ENCODE data around the gene PLD1.
"Not testable (repeated sequence)": the region's sequence is repeated elsewhere in the genome, so short reads cannot be mapped to it uniquely, and the experiment has no call there.

The PLD1 gene

DNA sequence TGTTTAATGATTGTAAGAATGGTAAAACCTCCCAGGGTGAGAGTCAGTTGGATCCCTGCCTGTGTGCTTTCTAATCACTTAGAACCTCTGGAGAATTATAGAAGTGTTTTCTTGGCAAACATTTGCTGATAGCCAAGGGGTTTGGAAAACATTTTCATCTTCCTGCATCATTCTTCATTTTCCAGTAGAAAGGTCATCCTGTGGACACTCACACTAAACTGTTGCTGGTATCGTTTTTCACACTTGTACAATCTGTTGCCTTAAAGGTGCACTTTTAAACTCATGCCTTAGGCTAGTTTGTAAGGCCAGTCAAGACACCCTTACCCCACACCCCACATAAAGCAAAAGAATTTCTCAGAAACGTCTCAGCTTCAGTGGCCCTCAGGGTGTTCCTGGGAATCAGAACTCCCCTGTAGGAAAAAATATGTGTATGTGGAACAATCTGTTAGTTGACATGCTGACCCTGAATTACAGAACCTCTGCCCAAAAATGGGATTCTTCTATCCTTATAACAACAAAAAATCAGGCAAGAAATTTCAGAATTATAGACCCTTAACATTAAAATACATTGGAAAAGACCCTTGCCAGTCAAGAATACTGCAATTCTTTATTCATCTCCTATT, 5.8 kb upstream of the PLD1 start:
- DNase-seq (ENCODE audit: low spot score) = no peak

GRCh38 chr3:171814662-171815061, 4.4 kb upstream of the PLD1 start:
- not testable (repeated sequence) for DNase-seq (ENCODE audit: low spot score)

DNA sequence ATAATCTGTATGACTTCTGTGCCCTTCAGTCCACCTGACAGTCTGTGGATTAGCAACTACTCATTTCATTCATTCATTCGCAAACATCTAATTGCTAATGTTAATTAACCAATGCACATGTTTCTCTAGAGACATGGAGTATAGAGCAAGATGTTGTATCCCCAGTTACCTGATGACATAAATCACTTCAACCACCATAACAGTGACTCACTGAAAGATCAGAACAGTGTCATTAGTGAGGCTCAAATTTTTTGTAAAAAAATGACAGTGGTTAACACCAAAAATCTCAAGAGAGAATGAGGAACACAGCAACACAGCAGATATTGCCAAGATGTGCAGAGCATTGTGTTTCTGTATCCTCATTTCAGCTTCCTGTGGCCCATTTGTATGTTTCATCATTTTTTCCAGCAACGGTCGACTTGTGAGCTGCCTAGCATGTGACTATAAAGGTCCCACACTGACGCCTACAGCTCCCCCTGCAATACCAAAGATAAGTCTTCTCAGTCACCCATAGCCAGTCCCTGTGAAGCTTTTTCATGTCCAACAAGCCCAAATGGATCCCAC, 3.7 kb upstream of the PLD1 start:
- no peak for DNase-seq (ENCODE audit: low spot score)

DNA sequence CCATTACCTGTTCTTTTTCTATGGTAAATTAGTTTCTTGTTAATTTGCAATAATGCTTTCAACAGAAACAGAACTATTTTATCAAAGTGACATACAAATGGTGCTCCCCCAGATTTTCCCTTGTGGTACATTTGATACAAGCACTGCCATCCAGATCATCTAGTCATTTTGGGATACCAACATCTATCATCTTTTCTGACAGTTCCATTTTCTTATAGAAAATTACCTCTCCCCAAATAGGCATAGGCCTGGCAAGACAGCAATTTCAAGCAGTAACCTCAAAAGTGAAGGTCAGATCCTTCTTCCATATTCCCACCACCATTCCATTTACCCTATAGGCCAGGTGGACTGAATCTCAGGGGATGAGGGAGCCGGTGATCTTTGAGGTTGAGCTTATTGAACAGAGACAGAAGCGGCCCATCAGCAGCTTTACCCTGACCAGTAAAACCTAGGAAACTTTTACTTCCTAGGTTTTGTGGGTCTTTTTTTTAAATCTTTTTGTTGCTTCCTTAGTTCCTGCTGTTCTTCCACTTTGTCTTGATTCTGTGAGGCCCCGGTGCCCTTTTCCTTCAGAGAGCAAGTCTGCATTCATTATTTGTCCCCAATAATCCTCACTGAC, 3.1 kb upstream of the PLD1 start:
- DNase-seq (ENCODE audit: low spot score) = no peak

GRCh38 chr3:171812811-171813210, 2.5 kb upstream of the PLD1 start:
- DNase-seq (ENCODE audit: low spot score) = no peak

DNA sequence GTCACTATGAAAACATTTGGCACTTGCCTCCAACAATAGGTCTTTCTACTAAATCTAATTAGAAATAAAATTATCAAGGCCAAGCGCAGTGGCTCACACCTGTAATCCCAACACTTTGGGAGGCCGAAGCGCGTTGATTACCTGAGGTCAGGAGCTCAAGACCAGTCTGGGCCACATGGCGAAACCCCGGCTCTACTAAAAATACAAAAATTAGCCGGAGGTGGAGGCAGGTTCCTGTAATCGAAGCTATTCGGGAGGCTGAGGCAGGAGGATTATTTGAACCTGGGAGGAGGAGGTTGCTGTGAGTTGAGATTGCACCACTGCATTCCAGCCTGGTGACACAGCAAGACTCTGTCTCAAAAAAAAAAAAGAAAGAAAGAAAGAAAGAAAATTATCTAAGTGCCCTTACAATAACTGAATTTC, 1.6 kb upstream of the PLD1 start:
- no peak for DNase-seq (ENCODE audit: low spot score)

GRCh38 chr3:171811295-171811912, 1.1 kb upstream of the PLD1 start:
- DNase-seq (ENCODE audit: low spot score) = no peak

DNA sequence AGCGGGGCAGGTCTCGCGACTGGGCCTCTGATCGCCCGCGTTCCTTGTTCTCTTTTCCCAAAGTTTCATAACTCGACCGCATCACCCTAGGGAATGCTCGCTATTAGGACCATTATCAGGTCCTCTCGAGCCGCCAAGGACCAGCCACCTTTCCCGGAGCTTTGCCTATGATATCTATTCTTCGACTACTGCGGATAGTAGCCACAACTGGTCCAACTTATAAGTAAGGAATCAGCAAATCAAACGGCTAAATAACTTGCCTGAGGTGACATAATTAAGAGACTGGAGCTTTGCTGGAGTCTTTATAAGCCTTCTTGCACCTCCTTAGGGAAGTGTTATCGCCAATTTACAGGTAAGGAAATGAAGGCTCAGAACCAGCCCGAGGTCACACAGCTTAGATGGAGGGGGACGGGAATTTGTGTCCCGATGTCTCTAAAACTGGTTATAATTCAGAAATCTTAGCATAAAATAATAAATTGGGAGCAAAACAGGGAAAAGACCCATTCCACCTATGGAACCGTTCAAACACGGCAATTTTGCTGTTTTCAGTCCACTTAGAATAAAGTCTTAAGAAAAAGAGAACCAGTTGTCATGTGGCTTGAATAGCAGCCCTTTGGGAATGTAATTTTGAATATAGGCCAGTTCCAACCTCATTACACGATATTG, 479 bp upstream of the PLD1 start:
- DNase-seq (ENCODE audit: low spot score) = no peak

DNA sequence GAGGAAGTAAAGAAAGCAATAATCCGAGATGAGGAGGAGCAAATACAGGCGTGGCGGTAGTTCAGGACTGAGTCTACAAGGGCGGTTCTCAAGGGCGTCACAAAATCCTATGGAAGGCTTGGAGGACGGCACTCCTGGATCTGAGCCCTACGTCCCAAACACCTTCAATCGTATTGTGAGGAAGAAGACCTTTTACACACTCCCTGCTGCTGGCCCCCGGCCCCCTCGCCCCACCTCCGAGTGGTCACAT, 747 bp downstream of the PLD1 start:
- DNase-seq (ENCODE audit: low spot score) = no peak

- no peak for DNase-seq (ENCODE audit: low spot score)
Measured at GRCh38 chr3:171807806-171808205, 2.5 kb downstream of the PLD1 start.

DNA sequence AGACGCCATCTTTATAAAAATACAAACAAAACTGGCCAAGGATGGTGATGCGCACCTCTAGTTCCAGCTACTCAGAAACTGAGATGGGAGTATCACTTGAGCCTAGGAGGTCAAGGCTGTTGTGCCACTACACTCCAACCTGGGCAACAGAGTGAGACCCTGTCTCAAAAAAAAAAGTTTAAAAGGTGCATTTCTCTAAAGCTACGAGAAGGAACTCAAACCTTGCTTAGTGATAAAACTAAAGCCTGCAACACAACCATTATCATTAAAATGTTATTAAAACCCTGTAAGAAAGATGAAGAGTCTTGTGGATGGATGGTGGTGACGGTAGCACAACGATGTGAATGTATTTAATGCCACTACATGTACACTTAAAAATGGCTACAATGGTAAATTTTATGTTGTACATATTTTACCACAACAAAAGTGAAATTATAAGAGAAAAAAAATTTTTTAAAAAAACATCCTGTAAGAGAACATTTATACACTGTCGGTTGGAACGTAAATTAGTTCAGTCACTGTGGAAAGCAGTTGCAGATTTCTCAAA, 3.1 kb downstream of the PLD1 start:
- no peak for DNase-seq (ENCODE audit: low spot score)

DNA sequence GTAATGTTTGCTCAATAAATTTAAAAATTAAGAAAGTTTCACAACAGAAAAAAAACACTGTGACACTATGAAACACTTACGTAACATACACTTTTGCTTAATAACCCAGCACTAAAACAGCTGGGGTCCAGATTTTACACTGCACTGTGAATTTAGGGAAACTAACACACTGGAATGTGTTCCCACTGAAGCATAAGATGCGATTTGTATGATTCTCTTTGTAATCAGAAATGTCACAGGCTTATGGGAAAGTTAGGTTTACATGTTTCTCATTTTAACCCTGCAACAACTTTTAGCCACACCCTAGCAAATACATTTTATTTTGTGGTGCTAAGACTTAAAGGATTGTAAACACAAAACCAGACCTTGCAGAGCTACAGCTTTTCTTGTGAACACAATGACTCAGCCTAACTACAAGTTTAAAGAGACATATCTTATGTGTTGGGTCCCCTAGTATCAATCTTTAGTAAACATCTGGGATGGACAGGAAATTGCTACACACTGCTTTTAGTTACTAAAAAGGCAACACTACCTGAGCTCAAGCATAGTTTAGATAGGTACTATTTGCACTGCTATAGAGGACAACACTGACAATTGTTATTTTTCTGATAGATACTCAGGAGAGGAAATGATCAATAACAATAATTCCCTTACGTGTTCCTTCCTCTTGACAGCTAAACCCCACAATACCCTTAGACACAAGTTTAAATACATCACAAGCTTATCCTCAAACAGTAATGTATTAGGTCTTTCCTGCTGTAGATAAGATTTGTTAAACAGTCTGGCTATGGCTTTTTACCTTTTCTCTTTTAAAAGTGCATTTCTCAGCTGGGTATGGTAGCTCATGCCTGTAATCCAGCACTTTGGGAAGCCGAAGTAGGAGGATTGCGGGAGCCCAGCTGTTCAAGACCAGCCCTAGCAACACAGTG, 3.8 kb downstream of the PLD1 start:
- no peak for DNase-seq (ENCODE audit: low spot score)

- DNase-seq (ENCODE audit: low spot score) = no peak
Measured at GRCh38 chr3:171805687-171806086, 4.6 kb downstream of the PLD1 start.

- DNase-seq (ENCODE audit: low spot score) = no peak
Measured at GRCh38 chr3:171804618-171805389, 5.5 kb downstream of the PLD1 start.

- DNase-seq (ENCODE audit: low spot score) = no peak
Measured at GRCh38 chr3:171803044-171803443, 7.2 kb downstream of the PLD1 start.

DNA sequence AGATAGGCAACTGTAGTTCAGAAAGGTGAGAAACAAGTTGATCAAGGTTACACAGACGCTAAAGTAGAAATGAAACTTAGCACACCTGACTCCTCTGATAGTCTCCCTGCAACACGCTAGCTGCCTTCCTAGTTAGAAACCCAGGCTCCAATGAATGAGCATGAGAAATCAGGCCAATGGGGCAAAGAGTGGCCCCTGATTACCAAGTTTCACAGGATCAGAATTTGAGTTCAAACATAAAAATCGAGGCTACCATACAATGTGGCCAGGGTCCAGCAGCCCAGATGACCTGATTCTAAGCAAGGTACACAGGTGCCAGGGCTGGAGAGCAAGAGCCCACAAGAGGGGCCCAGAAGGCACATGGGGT, 7.7 kb downstream of the PLD1 start:
- DNase-seq (ENCODE audit: low spot score) = no peak

GRCh38 chr3:171801738-171802589, 8.3 kb downstream of the PLD1 start:
- no peak for DNase-seq (ENCODE audit: low spot score)

DNA sequence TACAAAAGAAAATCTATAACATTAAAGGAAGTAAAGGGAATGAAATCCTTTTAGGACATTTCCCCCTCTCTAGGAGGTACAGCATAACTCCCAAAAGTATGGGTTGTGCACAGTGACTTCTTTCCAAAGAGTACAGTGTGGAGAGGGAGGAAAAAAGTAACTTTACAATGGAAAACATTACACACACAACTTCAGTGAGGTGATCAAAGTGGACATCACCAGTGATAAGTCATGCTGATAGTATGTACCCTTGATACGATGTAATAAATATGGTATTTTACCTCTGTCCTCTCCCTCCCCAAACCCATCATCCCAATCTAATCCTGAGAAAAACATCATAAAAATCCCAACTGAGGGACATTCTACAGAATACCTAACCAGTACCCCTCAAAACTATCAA, 10.8 kb downstream of the PLD1 start:
- DNase-seq (ENCODE audit: low spot score) = no peak

DNA sequence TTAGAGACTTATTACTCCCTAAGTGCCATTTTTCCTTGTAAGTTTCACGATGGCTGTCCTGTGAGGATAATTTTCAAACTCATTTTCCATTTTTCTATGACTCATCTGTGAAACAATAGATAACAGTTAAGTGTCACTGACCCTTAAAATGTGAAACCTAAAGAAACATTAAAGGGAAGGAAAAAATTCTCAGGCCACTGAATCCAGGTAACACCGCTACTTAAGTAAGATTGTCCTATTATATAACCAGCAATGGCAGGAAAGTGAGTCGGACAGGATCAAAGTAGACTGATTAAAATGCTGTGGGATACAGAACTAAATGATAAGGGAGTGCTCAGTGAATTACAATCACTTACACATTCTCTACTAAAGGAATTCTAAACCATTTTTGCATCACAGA, 12.4 kb downstream of the PLD1 start:
- DNase-seq (ENCODE audit: low spot score) = no peak

DNA sequence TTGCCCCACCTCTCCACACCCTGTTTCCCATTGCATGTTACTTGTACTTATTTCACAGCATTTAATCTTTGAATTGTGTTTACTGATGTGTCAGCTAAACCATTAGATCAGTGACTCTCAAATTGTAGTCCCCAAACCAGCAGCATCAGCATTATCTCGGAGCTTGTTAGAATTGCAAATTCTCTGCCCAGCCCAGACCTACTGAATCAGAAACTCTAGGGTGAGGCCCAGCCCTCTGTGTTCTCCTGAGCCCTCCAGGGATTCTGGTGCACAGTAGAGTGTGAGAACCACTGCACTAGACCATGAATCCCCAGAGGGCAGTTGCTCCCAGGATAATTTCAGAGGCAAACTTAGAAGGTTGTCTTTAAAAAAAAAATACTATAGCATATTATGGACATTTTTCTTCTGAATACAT, 13.0 kb downstream of the PLD1 start:
- DNase-seq (ENCODE audit: low spot score) = no peak
